GM12878 (cell line): ENCODE results near the gene GPR176. TPM values are rescaled to one million over a fixed set of nuclear protein-coding genes. Genes with fewer than 3 reads are reported as not detected.

ENCODE experiments used
- ATAC-seq: fragments of 200-7000 bp; cut with Tn5 transposase; 3 replicates; pipeline ENCODE4 v1.9.1; 2020; ENCODE audit warnings: mild to moderate bottlenecking, moderate library complexity
- BruUV-seq: library from RNA; stranded (reverse); fragments of 400-500 nt; replicated peaks from 2 replicates; lab custom pipeline; 2021; lab: Mats Ljungman, UMichigan
- CTCF ChIA-PET: fragments of 300-600 bp; sonication (Branson Sonifier 250); formaldehyde crosslinking; extraction: SDS; loops from one replicate; lab custom pipeline; 2021; ENCODE audit warnings: inconsistent platforms; lab: Yijun Ruan, JAX
- POLR2A ChIA-PET: fragments of 350-600 bp; formaldehyde crosslinking; extraction: SDS; loops from one replicate; lab custom pipeline; 2021; ENCODE audit warnings: inconsistent platforms; lab: Charles Lee
- RAD21 ChIA-PET: fragments of 300-600 bp; sonication (Branson Sonifier 250); formaldehyde crosslinking; loops from one replicate; lab custom pipeline; 2023; ENCODE audit warnings: antibody characterized with exemption; ENCODE audit not compliant: unreplicated experiment; lab: Charles Lee
- SMC1A ChIA-PET: fragments of 300-600 bp; sonication (Branson Sonifier 250); formaldehyde crosslinking; loops from one replicate; lab custom pipeline; 2023; ENCODE audit not compliant: unreplicated experiment, uncharacterized antibody; lab: Charles Lee
- DNase-seq: peaks from one replicate; pipeline ENCODE4 v3.0.0-alpha.2; 2011; ENCODE audit warnings: low read depth, low spot score
- FAIRE-seq: peaks from 3 replicates; lab custom pipeline; 2011; peaks lifted over from hg19 to GRCh38; lab: Jason Lieb, UNC
- H2AFZ ChIP-seq: 2 replicates; pipeline ENCODE4 v1.6.0; 2011; ENCODE audit warnings: low read depth, low read length, control low read depth; ENCODE audit not compliant: control insufficient read depth
- H3K27ac ChIP-seq: 2 replicates; pipeline ENCODE4 v1.5.1; 2011; ENCODE audit warnings: control low read depth; ENCODE audit not compliant: control insufficient read depth, insufficient read depth
- H3K27me3 ChIP-seq, 2 experiments: replicated peaks in 1 of 2; 2 replicates each; pipeline versions ENCODE4 v1.6.0 to v1.6.1; 2011; ENCODE audit warnings: low read length in 1 of 2; ENCODE audit not compliant: control insufficient read depth in 2 of 2, insufficient read depth in 2 of 2
- H3K36me3 ChIP-seq, 2 experiments: 2 replicates each; pipeline ENCODE4 v1.5.1; 2011; ENCODE audit warnings: low read length in 1 of 2; ENCODE audit not compliant: control insufficient read depth in 2 of 2, insufficient read depth in 2 of 2
- H3K4me1 ChIP-seq: 2 replicates; pipeline ENCODE4 v1.6.1; 2011; ENCODE audit warnings: mild to moderate bottlenecking, low read length, moderate library complexity, mixed read lengths; ENCODE audit not compliant: control insufficient read depth, insufficient read depth
- H3K4me2 ChIP-seq: 2 replicates; pipeline ENCODE4 v1.6.0; 2011; ENCODE audit warnings: control low read depth; ENCODE audit not compliant: control insufficient read depth, insufficient read depth
- H3K4me3 ChIP-seq: fragments of 200-600 bp; sonication (generic); 2 replicates; pipeline ENCODE4 v1.5.1; 2016
- H3K79me2 ChIP-seq: 2 replicates; pipeline ENCODE4 v1.6.0; 2011; ENCODE audit warnings: low read length; ENCODE audit not compliant: control insufficient read depth, insufficient read depth
- H3K9ac ChIP-seq: 2 replicates; pipeline ENCODE4 v1.8.0; 2011; ENCODE audit warnings: low read length, control low read depth, mixed read lengths; ENCODE audit not compliant: control insufficient read depth, insufficient read depth
- H3K9me3 ChIP-seq: replicated peaks from 3 replicates; pipeline ENCODE4 v1.5.1; 2011; ENCODE audit warnings: mild to moderate bottlenecking, low read length; ENCODE audit not compliant: control insufficient read depth, insufficient read depth
- H4K20me1 ChIP-seq: 2 replicates; pipeline ENCODE4 v1.6.0; 2011; ENCODE audit not compliant: control insufficient read depth, insufficient read depth
- ASH2L ChIP-seq: fragments of 300-600, 200-600 bp; sonication (generic); IDR thresholded peaks from 2 replicates; pipeline ENCODE4 v1.6.1; 2017; ENCODE audit warnings: low read depth, mild to moderate bottlenecking, borderline replicate concordance
- ATF7 ChIP-seq: fragments of 450-650 bp; IDR thresholded peaks from 2 replicates; pipeline ENCODE4 v1.6.1; 2016; ENCODE audit warnings: low read depth, mild to moderate bottlenecking
- BHLHE40 ChIP-seq, 2 experiments: fragments of 450-650 bp in 1 of 2; IDR thresholded peaks; 2 replicates each; pipeline ENCODE4 v1.6.1; 2011 to 2017; ENCODE audit warnings: low read depth in 2 of 2, borderline replicate concordance in 1 of 2, improper control_type of control experiment in 1 of 2, low read length in 1 of 2, mild to moderate bottlenecking in 1 of 2
- BRCA1 ChIP-seq: IDR thresholded peaks from 2 replicates; pipeline ENCODE4 v1.6.1; 2011; ENCODE audit warnings: low read depth, low read length, improper control_type of control experiment
- CBX5 ChIP-seq: sonication (generic); IDR thresholded peaks from 2 replicates; pipeline ENCODE4 v1.6.1; 2016; ENCODE audit warnings: low read depth, moderate library complexity, mild to moderate bottlenecking, inconsistent platforms
- CEBPB ChIP-seq, 2 experiments: fragments of 150-350 bp in 1 of 2; IDR thresholded peaks; 2 replicates each; pipeline ENCODE4 v1.6.1; 2012 to 2014; ENCODE audit warnings: low read depth in 2 of 2, low read length in 2 of 2, borderline replicate concordance in 1 of 2, inconsistent platforms in 1 of 2
- ETV6 ChIP-seq, 2 experiments: fragments of 450-650 bp in 1 of 2; IDR thresholded peaks in 1 of 2; conservative IDR thresholded peaks in 1 of 2; 2 replicates each; pipeline ENCODE4 v1.6.1; 2014; ENCODE audit warnings: antibody characterized with exemption in 1 of 2, borderline replicate concordance in 1 of 2, low read depth in 1 of 2, mild to moderate bottlenecking in 1 of 2, moderate library complexity in 1 of 2
- HCFC1 ChIP-seq: fragments of 150-350 bp; IDR thresholded peaks from 2 replicates; pipeline ENCODE4 v1.6.1; 2014; ENCODE audit warnings: low read length
- HDAC6 ChIP-seq: fragments of 200-600 bp; sonication (generic); IDR thresholded peaks from one replicate; pipeline ENCODE4 v1.8.0; 2017; ENCODE audit warnings: antibody characterized with exemption; ENCODE audit not compliant: unreplicated experiment
- MTA3 ChIP-seq: IDR thresholded peaks from 2 replicates; pipeline ENCODE4 v1.6.1; 2012; ENCODE audit warnings: low read length, inconsistent platforms, borderline replicate concordance
- MXI1 ChIP-seq: fragments of 150-350 bp; IDR thresholded peaks from 2 replicates; pipeline ENCODE4 v1.6.1; 2011; ENCODE audit warnings: low read depth, mild to moderate bottlenecking, inconsistent platforms, low read length, improper control_type of control experiment
- NFXL1 ChIP-seq: fragments of 450-650 bp; IDR thresholded peaks from 2 replicates; pipeline ENCODE4 v1.6.1; 2017; ENCODE audit warnings: antibody characterized with exemption, mild to moderate bottlenecking, borderline replicate concordance
- NR2C2 ChIP-seq: IDR thresholded peaks from 2 replicates; pipeline ENCODE4 v1.6.1; 2011; ENCODE audit warnings: borderline replicate concordance, low read depth; ENCODE audit not compliant: control insufficient read depth, insufficient read length
- PML ChIP-seq: IDR thresholded peaks from 2 replicates; pipeline ENCODE4 v1.6.1; 2012; ENCODE audit warnings: low read length, inconsistent platforms
- POU2F2 ChIP-seq: IDR thresholded peaks from 3 replicates; pipeline ENCODE4 v1.6.1; 2011; ENCODE audit warnings: low read depth, mild to moderate bottlenecking, low read length, borderline replicate concordance
- RAD51 ChIP-seq: fragments of 450-650 bp; IDR thresholded peaks from 2 replicates; pipeline ENCODE4 v1.6.1; 2016; ENCODE audit warnings: moderate library complexity, mild to moderate bottlenecking, inconsistent platforms
- RB1 ChIP-seq: fragments of 450-650 bp; formaldehyde crosslinking; IDR thresholded peaks from 2 replicates; pipeline ENCODE4 v1.6.1; 2017; ENCODE audit warnings: mild to moderate bottlenecking, borderline replicate concordance
- TBL1XR1 ChIP-seq: IDR thresholded peaks from 2 replicates; pipeline ENCODE4 v1.6.1; 2012; ENCODE audit warnings: low read depth, low read length, improper control_type of control experiment
- USF2 ChIP-seq: IDR thresholded peaks from 2 replicates; pipeline ENCODE4 v1.6.1; 2011; ENCODE audit warnings: low read depth, low read length, improper control_type of control experiment, borderline replicate concordance
- ZBTB11 ChIP-seq: fragments of 450-650 bp; formaldehyde crosslinking; IDR thresholded peaks from 2 replicates; pipeline ENCODE4 v1.5.0; 2022; ENCODE audit warnings: mild to moderate bottlenecking, missing genetic modification characterization
- WGBS: methylation state at CpG from one replicate; pipeline ENCODE4 v1.1.6; 2016; ENCODE audit warnings: low lambda C conversion rate; ENCODE audit not compliant: insufficient replicate concordance, insufficient coverage; ENCODE audit errors: missing lambda C conversion rate; 5-methylcytosine and 5-hydroxymethylcytosine counted together
- in situ Hi-C: fragments of 300-500 bp; cut with MboI; formaldehyde crosslinking; loops from 9 replicates; pipeline ENCODE4 v1.14.3; 2018; ENCODE audit warnings: mixed read lengths
- intact Hi-C: fragments of 100-400 bp; cut with micrococcal nuclease; formaldehyde crosslinking; loops from one replicate; pipeline ENCODE4 v1.14.2; 2022; ENCODE audit not compliant: unreplicated experiment
- polyA plus RNA-seq, 11 experiments: library from polyadenylated mRNA; depleted of rRNA in 4 of 11; unstranded in 6 of 11; stranded (reverse) in 5 of 11; fragments of >200 nt; fragmentation: Nextera tagmentation in 4 of 11; fragmentation: Illumina TruSeq in 1 of 11; extraction: Ambion mirVana in 4 of 11; extraction: Trizol in 1 of 11; gene quantifications; 1 replicate in 1 of 11; 2 replicates in 10 of 11; pipeline versions ENCODE4 v1.2.1 to v1.2.3, GENCODE V29; 2011 to 2016; ENCODE audit warnings: inconsistent platforms in 2 of 11, missing spikeins in 2 of 11, low read depth in 1 of 11
- total RNA-seq, 4 experiments: library from RNA; depleted of rRNA in 3 of 4; stranded (reverse); fragments of >200 nt in 3 of 4; fragmentation: Illumina TruSeq in 1 of 4; extraction: Trizol in 1 of 4; gene quantifications; 2 replicates each; pipeline versions ENCODE4 v1.2.1 to v1.2.3, GENCODE V29; 2013 to 2021

The GPR176 gene
- total and polyA plus RNA-seq, 10 of the 15 experiments (the other 5 are each of a cell fraction or from before 2014, with no cell fraction given), result 0.02 to 0.33 (median 0.16) TPM; not detected in 4

GRCh38 chr15:39946862-39947261, 26.8 kb upstream of the GPR176 start:
- SMC1A ChIA-PET, result interaction anchor here (0.9 to 1.2 kb wide), 2 partner anchors 11 to 238 kb away, joined by 3 to 4 read pairs; no protein-coding TSS in a partner anchor
- RAD21 ChIA-PET, result no interaction called here
- WGBS, result 59% methylated on average over 3 of the region's 3 CpGs

More at GRCh38 chr15:39946862-39947261, 26.8 kb upstream of the GPR176 start:
- H3K36me3 ChIP-seq, result peaks cover 1 to 5% of the 10 kb centered on the region in 2 experiments; a peak in 3 of 4 replicates
- H3K9me3 ChIP-seq, result no peaks in the 10 kb centered on the region
- no peak overlapping the region for H2AFZ ChIP-seq
- no TSS peak for BruUV-seq
- ChIA-PET CTCF (no interaction called here), POLR2A (no interaction called here)
- H3K4me2 ChIP-seq, result no peak overlapping the region
- DNase-seq, result no peak
- no peaks in the 10 kb centered on the region for H3K4me1 ChIP-seq
- H3K9ac ChIP-seq, result no peak overlapping the region
- H3K27me3 ChIP-seq, result no peaks in the 10 kb centered on the region
- FAIRE-seq, result no peak
- no peaks in the 10 kb centered on the region for H3K79me2 ChIP-seq
- in situ Hi-C loops (loop anchor here (5.0 kb wide), 1 partner anchor 50 kb away; no protein-coding TSS in a partner anchor), intact Hi-C loops (no loop called here)
- ATAC-seq, result no peak
- H3K27ac ChIP-seq, result no peak overlapping the region
- H3K4me3 ChIP-seq, result no peak overlapping the region
- TF ChIP-seq MTA3 (no peak), POU2F2 (no peak), ASH2L (no peak), RAD51 (no peak), HCFC1 (no peak), ZBTB11 (CRISPR knock-in tag) (no peak), ETV6 (conservative IDR thresholded peaks at IDR 0.05 in 1 of 2, IDR thresholded peaks at IDR 0.05 in 1 of 2; ENCODE audit: borderline replicate concordance in 1 of 2, low read depth in 1 of 2) (no peak), NFXL1 (no peak), MXI1 (no peak), RB1 (no peak), HDAC6 (no peak), BRCA1 (no peak), CEBPB (IDR thresholded peaks at IDR 0.05; ENCODE audit: borderline replicate concordance in 1 of 2, low read depth in 2 of 2, low read length in 2 of 2) (no peak), PML (no peak), ATF7 (no peak), USF2 (no peak), TBL1XR1 (no peak), CBX5 (no peak), BHLHE40 (IDR thresholded peaks at IDR 0.05; ENCODE audit: borderline replicate concordance in 1 of 2, low read depth in 2 of 2, low read length in 1 of 2) (no peak), NR2C2 (no peak)
- no peaks in the 10 kb centered on the region for H4K20me1 ChIP-seq
